Suprapubic skin (tissue), 4 donors: ENCODE results near the gene BRPF1. TPM values are rescaled to one million over a fixed set of nuclear protein-coding genes. Genes with fewer than 3 reads are reported as not detected.

Experiments
- DNase-seq, 2 donors: peaks; one replicate each; pipeline ENCODE4 v3.0.0-alpha.2; 2019; ENCODE audit warnings: low spot score in 2 of 2
- H3K27ac ChIP-seq: fragments of 200-600 bp; sonication (generic); one replicate; pipeline ENCODE4 v1.5.1; 2019
- H3K27me3 ChIP-seq: fragments of 200-600 bp; sonication (generic); one replicate; pipeline ENCODE4 v1.5.1; 2019
- H3K36me3 ChIP-seq: fragments of 200-600 bp; sonication (generic); one replicate; pipeline ENCODE4 v1.5.1; 2019
- H3K4me1 ChIP-seq: fragments of 200-600 bp; sonication (generic); one replicate; pipeline ENCODE4 v1.5.1; 2019
- H3K4me3 ChIP-seq: fragments of 200-600 bp; sonication (generic); one replicate; pipeline ENCODE4 v1.5.1; 2019; ENCODE audit warnings: mild to moderate bottlenecking
- H3K9me3 ChIP-seq: fragments of 200-600 bp; sonication (generic); one replicate; pipeline ENCODE4 v1.5.1; 2019
- CTCF ChIP-seq, 2 donors: fragments of 200-600 bp in 1 of 2; fragments of 450-650 bp in 1 of 2; sonication (generic) in 1 of 2; IDR thresholded peaks; one replicate each; pipeline ENCODE4 v1.5.1; 2016 to 2019; ENCODE audit warnings: antibody characterized with exemption in 2 of 2, mild to moderate bottlenecking in 1 of 2, moderate library complexity in 1 of 2
- EP300 ChIP-seq: sonication (generic); formaldehyde crosslinking; IDR thresholded peaks from one replicate; pipeline ENCODE4 v1.6.1; 2017; ENCODE audit warnings: antibody characterized with exemption
- POLR2A ChIP-seq, 2 donors: fragments of 450-650 bp; IDR thresholded peaks; one replicate each; pipeline ENCODE4 v1.6.1; 2017; ENCODE audit warnings: antibody characterized with exemption in 2 of 2, mild to moderate bottlenecking in 2 of 2, moderate library complexity in 2 of 2
- POLR2AphosphoS5 ChIP-seq, 3 donors: sonication (generic); formaldehyde crosslinking; IDR thresholded peaks; one replicate each; pipeline ENCODE4 v1.6.1; 2017; ENCODE audit warnings: antibody characterized with exemption in 3 of 3
- WGBS: methylation state at CpG from one replicate; pipeline ENCODE4 v1.1.5; 2018; 5-methylcytosine and 5-hydroxymethylcytosine counted together
- total RNA-seq, 4 donors: library from RNA; depleted of rRNA; stranded (reverse); fragments of >200 nt; gene quantifications; one replicate each; pipeline ENCODE4 v1.1.0, GENCODE V29; 2016

Gene BRPF1
- total RNA-seq, 4 donors from 2014 or later = 24.6 to 35.6 (median 29.4) TPM

DNA sequence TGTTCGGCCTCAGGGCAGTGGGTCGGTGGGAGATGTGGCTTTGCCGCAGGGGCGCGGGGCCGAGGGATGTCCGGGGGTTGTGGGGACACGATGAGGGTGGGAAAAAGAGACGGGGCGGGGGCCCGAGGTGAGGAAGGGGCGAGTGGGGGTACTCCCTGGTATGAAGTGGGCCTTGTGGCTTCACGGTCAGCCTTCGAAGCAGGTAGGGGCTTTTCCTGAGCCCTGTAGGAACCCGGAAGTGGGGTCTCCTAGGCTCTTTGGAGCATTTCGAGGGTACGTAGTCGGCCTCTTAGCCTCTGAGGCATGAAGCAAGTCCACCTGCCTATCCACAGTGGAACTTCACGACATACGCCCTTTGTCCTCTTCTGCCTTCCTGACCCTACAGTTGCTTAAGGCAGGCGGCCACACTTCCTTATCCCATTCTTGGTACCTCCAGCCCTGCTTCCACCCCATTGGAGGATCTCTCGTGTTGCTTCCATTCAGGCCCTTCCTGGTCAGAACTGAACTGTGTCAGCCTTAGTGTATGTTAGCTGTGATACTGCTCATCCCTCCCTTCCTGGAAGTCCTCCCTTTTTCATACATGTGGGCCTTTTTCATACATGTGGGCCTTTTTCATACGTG lies 61.7 kb downstream of the BRPF1 start:
- Histone ChIP-seq H3K36me3 (peaks cover 30% of the 10 kb centered on the region), H3K27me3 (no peaks in the 10 kb centered on the region), H3K4me1 (peaks cover 28% of the 10 kb centered on the region), H3K27ac (peak overlapping the region; percentile 93), H3K4me3 (peak overlapping the region; percentile 85), H3K9me3 (no peaks in the 10 kb centered on the region)
- DNase-seq = no peak
- TF ChIP-seq POLR2AphosphoS5 (IDR thresholded peaks at IDR 0.05) (no peak), POLR2A (IDR thresholded peaks at IDR 0.05) (no peak), EP300 (no peak), CTCF (IDR thresholded peaks at IDR 0.05) (no peak)
- 3% methylated on average over 14 of the region's 23 CpGs for WGBS

DNA sequence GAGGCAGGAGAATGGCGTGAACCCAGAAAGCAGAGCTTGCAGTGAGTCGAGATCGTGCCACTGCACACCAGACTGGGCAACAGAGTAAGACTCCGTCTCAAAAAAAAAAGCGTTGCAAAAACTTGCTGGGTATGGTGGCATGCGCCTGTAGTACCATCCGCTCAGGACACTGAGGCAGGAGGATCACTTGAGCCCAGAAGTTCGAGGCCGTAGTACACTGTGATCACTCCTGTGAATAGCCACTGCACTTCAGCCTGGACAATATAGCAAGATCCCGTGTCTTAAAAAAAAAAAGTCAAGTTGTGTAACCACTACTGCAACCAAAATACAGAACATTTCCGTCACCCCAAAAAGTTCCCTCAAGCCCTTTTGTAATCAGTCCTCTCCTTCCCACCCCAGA lies 62.9 kb downstream of the BRPF1 start:
- no peaks in the 10 kb centered on the region for H3K9me3 ChIP-seq
- H3K27ac ChIP-seq = no peak overlapping the region
- H3K27me3 ChIP-seq = no peaks in the 10 kb centered on the region
- H3K4me3 ChIP-seq = no peak overlapping the region
- no peak for DNase-seq
- WGBS = 93% methylated on average over 11 of the region's 11 CpGs
- H3K36me3 ChIP-seq = peaks cover 30% of the 10 kb centered on the region
- peaks cover 28% of the 10 kb centered on the region for H3K4me1 ChIP-seq
- no peak for TF ChIP-seq EP300
- TF ChIP-seq CTCF (IDR thresholded peaks at IDR 0.05) = no peak
- no peak for TF ChIP-seq POLR2A (IDR thresholded peaks at IDR 0.05)
- TF ChIP-seq POLR2AphosphoS5 (IDR thresholded peaks at IDR 0.05) = no peak

DNA sequence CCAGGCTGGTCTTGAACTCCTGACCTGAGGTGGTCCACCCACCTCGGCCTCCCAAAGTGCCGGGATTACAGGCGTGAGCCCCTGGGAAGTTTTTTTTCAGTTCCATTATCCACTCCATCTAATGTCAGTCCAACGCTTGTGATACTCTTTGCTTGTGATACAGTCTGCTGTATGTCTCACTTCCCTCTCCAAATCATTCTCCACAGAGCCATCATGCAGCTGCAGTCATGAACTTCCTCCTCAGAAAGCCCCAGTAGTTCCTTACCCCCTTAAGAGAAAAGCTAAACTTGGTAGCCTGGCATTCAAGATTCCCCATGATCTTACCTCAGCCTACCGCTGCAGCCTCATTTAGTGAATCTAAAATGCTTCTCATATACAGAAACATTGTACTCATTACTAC lies 63.7 kb downstream of the BRPF1 start:
- 67% methylated on average over 5 of the region's 5 CpGs for WGBS
- H3K9me3 ChIP-seq = no peaks in the 10 kb centered on the region
- H3K27ac ChIP-seq = no peak overlapping the region
- peaks cover 28% of the 10 kb centered on the region for H3K4me1 ChIP-seq
- H3K36me3 ChIP-seq = peaks cover 32% of the 10 kb centered on the region
- H3K27me3 ChIP-seq = no peaks in the 10 kb centered on the region
- DNase-seq = no peak
- no peak overlapping the region for H3K4me3 ChIP-seq
- TF ChIP-seq EP300 (no peak), POLR2AphosphoS5 (IDR thresholded peaks at IDR 0.05) (no peak), CTCF (IDR thresholded peaks at IDR 0.05) (no peak), POLR2A (IDR thresholded peaks at IDR 0.05) (no peak)

GRCh38 chr3:9797196-9797945 lies 65.8 kb downstream of the BRPF1 start:
- H3K27ac ChIP-seq = no peak overlapping the region
- WGBS = 93% methylated on average over 12 of the region's 12 CpGs
- H3K27me3 ChIP-seq = no peaks in the 10 kb centered on the region
- TF ChIP-seq POLR2AphosphoS5 (IDR thresholded peaks at IDR 0.05) (no peak), POLR2A (IDR thresholded peaks at IDR 0.05) (no peak)
- peaks cover 23% of the 10 kb centered on the region for H3K4me1 ChIP-seq
- H3K9me3 ChIP-seq = no peaks in the 10 kb centered on the region
- DNase-seq = no peak
- no peak overlapping the region for H3K4me3 ChIP-seq
- H3K36me3 ChIP-seq = peaks cover 52% of the 10 kb centered on the region

Other genes starting within 250 kb of the BRPF1 start
- under 1 TPM in 1 of 4 donors, not detected in 3; 0.19 TPM for gene LHFPL4, start 177.9 kb upstream of the BRPF1 start, total RNA-seq
- 10 to 100 TPM; 27.9 to 45.3 (median 32.7) TPM for gene MTMR14, start 82.2 kb upstream of the BRPF1 start, total RNA-seq
- gene CPNE9, start 27.9 kb upstream of the BRPF1 start, total RNA-seq = 1 to 10 TPM in 2 of 4 donors, under 1 TPM in 2; 0.49 to 3.4 (median 2.1) TPM
- gene OGG1, start 18.2 kb downstream of the BRPF1 start, total RNA-seq = 10 to 100 TPM; 15.7 to 29.6 (median 25.5) TPM
- 10 to 100 TPM in 1 of 4 donors, 1 to 10 TPM in 3; 3.3 to 13.0 (median 5.2) TPM for gene CAMK1, start 38.2 kb downstream of the BRPF1 start, total RNA-seq
- 10 to 100 TPM; 27.6 to 45.0 (median 38.8) TPM for gene TADA3, start 60.7 kb downstream of the BRPF1 start, total RNA-seq
- 100 to 1,000 TPM; 107 to 132 (median 124) TPM for gene ARPC4, start 61.3 kb downstream of the BRPF1 start, total RNA-seq
- 100 to 1,000 TPM in 2 of 4 donors, 10 to 100 TPM in 2; 42.4 to 286 (median 83.3) TPM for gene TTLL3, start 78.5 kb downstream of the BRPF1 start, total RNA-seq
- gene RPUSD3, start 112.3 kb downstream of the BRPF1 start, total RNA-seq = 10 to 100 TPM; 34.8 to 46.5 (median 42.1) TPM
- 10 to 100 TPM; 12.5 to 34.7 (median 26.1) TPM for gene CIDEC, start 148.5 kb downstream of the BRPF1 start, total RNA-seq
- gene JAGN1, start 158.9 kb downstream of the BRPF1 start, total RNA-seq = 10 to 100 TPM; 29.5 to 71.3 (median 49.8) TPM
- 100 to 1,000 TPM in 1 of 4 donors, 10 to 100 TPM in 3; 49.2 to 116 (median 77.8) TPM for gene IL17RE, start 171.1 kb downstream of the BRPF1 start, total RNA-seq
- gene IL17RC, start 185.4 kb downstream of the BRPF1 start, total RNA-seq = 100 to 1,000 TPM in 3 of 4 donors, 10 to 100 TPM in 1; 92.5 to 185 (median 137) TPM
- gene CRELD1, start 202.1 kb downstream of the BRPF1 start, total RNA-seq = 10 to 100 TPM; 18.9 to 46.7 (median 26.0) TPM
- gene PRRT3, start 220.7 kb downstream of the BRPF1 start, total RNA-seq = 1 to 10 TPM; 2.5 to 6.1 (median 3.0) TPM